ENCODE results near the gene CLEC16A.
"Not testable (repeated sequence)": the region's sequence is repeated elsewhere in the genome, so short reads cannot be mapped to it uniquely, and the experiment has no call there.

The CLEC16A gene

DNA sequence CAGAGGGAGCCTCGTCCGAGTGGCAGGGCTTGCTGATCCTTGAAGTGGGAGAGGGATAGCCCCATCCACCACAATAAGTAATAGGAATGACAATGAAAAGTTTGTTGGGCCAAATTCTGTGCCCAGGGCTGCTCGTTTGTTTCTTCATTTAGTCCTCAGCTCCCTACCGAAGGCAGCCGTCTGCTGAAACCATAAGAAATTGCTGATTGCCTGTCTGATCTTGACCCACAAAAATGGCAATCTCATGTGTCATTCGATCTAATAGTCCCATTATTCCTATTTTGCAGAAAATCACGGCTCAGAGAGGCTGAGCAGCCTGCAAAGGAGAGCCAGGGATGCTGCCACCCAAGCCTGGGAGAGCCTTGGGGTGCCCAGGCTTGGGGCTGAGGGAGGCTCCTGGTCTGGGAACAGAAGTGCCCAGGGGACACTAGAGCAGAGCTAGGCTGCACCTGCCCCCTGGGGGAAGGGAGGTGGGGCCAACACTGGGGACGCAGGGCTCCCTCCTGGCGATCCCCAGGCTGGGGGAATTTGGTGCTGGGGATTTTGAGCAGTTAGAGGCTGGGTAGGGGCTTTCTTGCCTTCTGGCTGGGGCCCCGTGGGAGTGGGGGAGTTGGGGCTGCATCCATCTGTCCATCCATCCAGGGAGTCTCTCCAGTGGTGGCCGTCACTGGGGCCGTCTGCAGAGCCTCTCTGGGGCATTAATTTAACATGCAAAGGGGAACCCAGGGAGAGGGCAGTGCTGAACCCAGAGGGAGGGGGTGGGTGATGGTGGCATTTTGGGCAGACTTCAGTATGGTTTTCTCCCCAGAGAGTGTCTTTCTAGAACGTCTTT, 258.1 kb downstream of the CLEC16A start:
- DNase-seq (ENCODE audit: low read depth in 2 of 2), result no peak

DNA sequence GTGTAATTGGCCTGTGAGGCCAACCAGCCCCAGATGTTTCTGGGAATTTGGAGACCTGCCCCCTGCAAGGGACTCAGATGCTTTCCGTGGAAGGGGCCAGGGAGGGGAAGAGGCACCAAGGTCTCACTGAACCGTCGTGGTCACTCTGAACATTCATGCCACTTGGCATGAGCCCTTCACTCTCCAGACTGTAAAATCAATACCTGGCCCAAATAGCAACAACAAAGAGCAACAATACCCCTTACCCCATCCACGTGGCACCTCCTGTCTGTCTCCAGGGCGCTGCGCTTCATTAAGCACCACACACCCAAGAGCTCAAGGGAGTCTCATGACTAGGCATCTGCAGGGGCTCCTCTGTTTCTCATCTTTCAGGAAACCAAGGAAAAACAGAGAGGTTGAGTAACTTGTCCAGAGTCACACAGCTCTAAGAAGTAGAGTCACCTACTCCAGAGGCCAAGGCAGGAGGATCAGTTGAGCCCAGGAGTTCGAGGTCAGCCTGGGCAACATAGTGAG, 258.8 kb downstream of the CLEC16A start:
- DNase-seq (ENCODE audit: low read depth in 2 of 2), result no peak

DNA sequence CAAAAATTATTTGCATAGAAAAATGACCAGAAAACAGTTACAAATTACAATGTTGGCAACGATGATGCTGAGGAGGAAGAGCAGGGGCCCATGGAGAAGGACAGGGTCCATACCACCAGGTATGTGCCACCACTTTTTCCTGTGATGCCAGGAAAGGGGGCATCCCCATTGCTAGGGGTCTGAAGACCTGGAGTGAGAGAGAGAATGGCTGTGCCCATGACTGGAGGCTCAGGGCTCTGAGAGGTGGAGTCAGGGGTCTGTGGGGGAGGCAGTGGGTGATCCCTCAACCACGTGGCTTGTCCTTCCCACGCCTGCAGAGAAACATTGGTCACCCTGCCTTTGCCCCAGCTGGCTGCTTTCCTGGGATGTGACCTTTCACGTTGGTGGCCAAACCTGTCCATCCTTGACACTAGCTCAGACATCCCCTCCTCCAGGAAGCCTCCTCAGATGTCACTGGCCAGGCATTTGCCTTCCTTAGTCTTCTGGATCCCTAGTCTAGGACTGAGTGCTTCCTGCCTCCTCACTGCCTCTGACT, 260.2 kb downstream of the CLEC16A start:
- DNase-seq (ENCODE audit: low read depth in 2 of 2), result no peak

DNA sequence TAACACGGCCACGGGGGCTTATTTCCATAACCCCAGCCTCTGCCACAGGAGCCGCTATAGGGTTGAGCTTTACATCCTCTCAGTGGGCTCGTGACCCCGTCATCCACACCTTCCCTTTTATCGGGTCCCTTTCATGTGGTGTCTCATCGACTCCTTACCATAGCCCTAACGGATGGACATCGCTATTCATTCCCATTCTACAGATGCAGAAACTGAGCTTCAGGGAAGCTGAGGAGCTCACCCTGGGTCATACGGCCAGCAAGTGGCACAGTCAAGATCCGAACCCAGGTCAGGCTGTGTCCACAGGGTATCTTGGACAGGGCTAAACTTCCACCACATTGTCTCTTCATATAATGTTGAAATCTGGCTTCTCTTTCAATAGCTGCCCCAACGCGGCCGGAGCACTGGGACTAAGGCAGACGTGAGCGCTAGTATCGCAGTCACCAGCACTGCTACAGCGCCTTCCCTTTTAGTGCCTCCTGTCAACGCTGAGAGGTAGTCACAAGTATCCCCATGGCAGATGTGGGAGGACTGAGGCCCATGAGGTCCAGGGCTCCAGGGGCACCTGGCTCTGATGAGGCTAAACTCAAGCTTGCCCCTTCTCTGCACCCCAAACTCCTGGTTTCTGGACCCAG, 260.8 kb downstream of the CLEC16A start:
- DNase-seq (ENCODE audit: low read depth in 2 of 2), result no peak

DNA sequence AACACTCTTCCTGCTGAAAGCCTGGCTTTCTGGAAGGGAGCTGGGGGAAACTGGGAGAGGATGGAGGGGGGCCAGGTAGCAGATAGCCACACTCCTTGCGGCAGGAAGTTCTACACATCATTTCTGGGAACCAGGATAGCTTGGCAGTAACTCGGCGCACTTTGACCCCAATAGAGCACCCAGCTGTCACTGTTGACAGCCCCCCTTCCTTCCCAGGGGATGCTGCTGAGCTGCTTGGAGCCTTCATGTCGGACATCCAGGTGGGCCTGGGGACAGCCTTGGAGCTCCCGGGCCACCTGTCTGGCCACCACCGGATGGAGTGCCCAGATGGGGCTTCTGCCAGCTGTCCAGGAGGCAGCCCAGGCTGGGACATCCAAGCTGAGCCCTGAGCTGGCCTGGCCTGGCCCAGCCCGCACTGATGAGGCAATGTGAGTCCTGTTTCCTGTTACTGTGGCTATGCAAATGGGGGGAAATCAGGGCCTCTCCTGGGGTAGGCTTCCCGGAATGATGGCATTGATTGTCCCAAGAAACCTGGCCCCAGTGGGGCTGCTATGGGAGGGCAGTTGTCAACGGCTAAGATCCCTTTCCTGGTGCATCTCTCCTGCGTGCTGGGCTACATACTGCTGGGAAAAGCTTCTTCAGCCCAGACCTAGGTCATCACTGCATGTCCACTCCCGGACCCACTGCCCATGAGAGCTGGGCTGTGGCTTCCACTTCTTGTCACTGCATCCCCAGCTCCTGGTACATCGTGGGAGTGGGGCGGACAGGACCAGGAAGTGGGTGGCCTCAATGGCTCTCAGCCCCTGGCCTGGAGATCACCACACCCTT, 261.6 kb downstream of the CLEC16A start:
- no peak for DNase-seq (ENCODE audit: low read depth in 2 of 2)

DNA sequence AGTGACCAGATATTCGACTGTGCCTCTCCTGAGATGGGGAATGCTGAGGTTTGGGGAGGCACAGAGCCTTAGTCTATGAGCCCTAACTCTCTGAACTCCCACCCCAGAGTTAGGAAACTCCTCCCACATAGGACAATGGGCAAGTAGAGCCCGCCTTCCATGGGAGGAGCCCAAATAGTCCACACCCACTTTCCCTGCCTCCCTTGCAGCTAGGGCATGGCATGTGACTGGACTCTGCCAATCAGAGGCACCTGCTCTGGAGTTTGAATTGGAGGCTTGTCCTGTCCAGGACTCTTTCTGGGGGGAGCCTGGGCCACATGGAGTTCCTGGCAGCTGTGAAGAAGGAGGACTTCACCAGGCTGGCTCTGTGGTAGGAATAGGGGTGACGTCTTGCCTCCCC, 263.3 kb downstream of the CLEC16A start:
- no peak for DNase-seq (ENCODE audit: low read depth in 2 of 2)

DNA sequence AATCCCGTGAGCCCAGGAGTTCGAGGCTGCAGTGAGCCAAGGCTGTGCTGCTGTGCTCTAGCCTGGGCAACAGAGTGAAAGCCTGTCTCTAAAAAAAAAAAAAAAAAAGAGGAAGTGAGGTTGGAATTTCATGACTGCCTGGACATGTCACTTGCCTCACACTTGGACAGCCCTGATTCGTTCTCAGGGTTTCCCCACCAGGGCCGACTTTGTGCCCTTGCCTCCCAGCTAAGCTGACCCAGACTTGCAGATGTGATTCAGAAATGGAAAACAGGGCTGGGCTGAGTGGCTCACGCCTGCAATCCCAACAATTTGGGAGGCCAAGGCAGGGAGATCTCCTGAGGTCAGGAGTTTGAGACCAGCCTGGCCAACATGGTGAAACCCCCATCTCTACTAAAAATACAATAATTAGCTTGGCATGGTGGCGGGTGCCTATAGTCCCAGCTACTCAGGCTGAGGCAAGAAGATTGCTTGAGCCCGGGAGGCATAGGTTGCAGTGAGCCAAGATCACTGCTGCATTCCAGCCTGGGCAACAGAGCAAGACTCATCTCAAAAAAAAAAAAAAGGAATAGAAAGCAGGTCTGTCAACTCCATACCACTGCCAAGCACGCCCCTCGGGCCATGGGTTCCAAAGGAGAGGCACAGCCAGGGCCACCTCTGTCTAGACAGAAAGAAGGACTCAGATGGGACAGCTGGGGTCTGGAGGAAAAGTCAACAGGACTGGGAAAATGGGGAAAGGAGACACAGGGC, 264.7 kb downstream of the CLEC16A start:
- no peak for DNase-seq (ENCODE audit: low read depth in 2 of 2)

DNA sequence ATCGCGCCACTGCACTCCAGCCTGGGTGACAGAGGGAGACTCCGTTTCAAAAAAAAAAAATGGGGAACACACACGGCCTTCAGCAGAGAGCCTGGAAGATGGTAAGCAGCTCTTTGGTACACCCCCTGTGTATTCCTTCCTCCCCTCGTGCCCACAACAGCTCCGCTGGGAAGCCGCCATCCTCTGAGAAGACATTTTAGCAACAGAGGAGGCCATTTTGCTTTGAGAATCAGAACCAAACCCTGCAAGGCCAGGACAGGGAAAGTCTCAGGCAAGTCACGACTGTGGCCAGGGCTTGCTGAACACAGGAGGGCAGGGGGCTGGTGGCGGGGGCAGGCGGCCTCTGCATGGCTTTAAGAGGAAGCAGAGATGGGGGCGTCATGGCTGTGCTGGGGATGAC, 265.9 kb downstream of the CLEC16A start:
- no peak for DNase-seq (ENCODE audit: low read depth in 2 of 2)

DNA sequence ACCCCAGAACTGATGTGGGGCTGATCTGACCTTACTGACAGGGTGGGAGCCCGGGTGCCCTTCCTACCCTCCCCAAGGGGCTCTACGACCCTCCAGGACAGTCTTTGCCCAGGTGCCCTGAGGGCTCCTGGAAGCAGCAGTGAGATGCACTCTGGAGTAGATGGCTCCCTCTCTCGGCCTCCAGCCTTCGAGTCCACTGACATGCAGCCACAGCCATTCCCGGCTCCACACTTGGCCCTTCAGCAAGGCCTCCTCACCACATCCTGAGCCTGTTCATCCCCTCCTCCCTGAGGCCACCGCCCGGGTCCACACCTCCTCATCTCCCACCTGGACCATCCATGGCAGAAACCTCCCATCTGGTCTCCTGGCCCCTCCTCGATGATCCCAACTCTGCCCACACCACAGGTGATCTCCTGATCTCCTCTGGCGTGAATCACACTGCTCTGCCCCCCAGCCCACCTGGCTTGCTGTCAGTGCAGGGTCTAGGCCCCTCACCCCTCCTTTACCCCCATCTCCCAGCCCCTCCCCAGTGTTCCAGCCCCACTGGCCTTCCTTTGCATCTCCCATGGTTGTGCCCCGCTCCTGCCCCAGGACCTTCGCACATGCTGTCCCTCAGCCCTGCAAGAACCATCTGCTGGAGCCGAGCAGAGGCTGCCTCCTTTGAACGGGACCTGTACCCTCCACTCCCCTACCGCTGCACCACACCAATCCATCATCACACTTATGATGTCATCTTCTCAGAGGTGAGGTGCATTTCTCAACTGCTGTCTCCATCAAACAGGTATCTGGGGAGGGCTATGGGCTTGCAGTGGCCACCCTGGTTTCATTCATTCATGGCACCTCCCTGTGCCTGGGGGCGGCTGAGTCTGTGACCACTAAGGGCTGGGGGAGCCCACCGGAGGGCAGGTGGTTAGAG, 267.0 kb downstream of the CLEC16A start:
- DNase-seq (ENCODE audit: low read depth in 2 of 2), result no peak

DNA sequence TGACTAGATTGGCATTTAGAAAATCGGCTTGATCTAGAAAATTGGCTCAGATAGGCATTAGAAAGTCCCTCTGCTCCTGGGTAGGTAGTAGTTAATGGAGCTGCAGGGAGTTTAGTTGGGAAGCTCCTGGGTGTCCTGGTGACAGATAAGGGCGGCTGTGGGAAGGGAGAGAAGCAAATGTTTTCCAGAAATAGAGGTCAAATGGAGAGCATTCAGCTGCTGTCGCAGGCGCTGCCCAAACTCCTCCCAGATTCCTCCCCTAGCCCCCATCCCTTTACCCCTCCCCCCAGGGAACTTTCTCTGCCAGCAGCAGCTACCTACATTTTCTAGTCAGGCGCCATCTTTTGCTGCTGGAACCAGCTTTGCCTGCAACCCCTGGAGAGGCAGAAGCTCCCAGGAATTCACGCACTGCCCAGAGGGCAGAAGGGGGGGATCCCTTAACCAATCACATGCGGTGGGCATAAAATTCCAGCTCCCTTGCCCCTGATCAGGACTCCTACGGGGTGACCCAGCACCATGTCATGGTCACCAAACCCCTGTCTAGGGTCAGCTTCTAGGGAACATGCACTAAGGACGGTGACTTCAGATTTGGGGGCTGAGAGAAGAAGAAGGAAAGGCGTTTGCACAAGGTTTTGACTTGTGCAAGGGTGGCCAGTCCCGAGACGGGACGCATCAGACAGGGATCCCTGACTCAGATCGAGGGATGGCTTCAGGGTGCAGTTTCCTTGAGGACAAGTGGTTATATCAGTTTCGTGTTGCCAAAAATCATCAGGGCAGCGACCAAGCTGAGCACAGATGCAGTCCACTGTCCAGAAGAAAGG, 267.8 kb downstream of the CLEC16A start:
- DNase-seq (ENCODE audit: low read depth in 2 of 2), result no peak

DNA sequence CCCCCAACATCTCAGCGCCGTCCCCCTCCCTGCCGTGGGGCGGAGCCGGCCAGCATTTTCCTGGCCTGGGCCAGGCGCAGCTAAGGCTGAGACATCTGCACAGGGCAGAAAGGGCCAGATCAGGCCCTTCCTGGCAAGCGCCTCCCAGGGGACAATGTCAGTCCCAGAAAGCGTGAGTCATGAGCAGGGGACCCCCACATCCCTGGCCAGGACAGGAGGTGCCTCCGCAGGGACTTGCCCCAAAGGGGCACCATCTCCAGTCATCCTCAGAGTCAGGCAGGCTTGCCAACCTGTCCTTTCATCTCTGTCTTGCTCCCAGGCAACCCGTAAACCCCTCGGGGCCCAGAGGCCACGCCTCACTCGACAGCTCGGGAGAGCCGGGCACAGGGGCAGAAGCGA, 268.4 kb downstream of the CLEC16A start:
- no peak for DNase-seq (ENCODE audit: low read depth in 2 of 2)

DNA sequence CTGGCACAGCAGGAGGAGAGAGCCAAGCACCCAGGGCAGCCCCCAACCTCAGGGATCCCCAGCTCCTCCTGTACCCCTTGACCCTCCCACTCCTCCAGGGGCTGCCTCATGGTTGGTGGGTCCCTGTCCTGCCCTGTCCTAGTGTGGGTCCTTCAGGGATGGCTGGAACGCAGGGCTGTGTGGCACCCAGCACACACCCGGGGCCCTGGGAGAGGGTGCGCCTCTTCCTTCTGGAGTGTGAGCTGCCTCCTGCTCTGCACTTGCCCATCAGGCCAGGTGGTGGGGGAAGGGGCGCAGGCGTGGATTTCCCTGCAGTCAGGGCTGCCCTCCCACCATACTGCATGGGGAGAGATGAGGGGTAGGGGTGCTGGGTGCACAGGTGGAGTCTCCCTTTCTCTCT, 269.0 kb downstream of the CLEC16A start:
- no peak for DNase-seq (ENCODE audit: low read depth in 2 of 2)

DNA sequence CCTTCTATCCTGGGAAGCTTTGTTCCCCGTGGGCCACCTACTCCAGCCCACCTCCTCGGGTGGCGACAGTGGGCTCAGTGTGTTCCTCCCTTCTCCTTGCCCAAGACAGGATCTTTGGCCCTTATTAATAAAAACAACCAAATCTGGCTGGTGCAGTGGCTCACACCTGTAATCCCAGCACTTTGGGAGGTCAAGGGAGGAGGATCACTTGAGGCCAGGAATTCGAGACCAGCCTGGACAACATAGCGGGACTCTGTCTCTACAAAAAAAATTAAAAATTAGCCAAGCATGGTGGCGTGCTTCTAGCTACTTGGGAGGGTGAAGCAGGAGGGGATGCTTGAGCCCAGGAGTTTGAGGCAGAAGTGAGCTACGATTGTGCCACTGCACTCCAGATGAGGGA, 269.4 kb downstream of the CLEC16A start:
- no peak for DNase-seq (ENCODE audit: low read depth in 2 of 2)

DNA sequence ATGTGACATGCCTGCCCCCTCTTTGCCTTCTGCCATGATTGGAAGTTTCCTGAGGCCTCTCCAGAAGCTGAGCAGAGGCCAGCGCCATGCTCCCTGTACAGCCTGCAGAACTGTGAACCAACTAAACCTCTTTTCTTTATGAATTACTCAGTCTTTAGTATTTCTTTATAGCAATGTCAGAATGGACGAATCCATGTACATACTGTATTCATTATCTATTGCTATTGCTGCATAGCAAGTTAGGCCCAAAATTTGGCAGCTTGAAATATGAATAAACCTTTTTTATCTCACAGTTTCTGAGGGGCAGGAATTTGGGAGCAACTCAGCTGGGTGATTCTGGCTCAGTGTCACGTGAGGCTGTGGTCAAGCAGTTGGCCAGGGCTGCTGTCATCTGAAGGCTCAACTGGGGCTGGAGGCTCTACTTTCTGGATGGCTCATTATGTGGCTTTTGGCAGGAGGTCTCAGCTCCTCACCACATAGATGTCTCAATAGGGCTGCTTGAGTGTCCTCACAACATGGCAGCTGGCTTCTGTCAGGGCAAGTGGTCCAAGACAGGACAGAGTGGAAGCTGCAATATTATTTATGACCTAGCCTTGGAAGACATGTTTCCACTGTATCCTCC, 271.7 kb downstream of the CLEC16A start:
- DNase-seq (ENCODE audit: low read depth in 2 of 2), result no peak

DNA sequence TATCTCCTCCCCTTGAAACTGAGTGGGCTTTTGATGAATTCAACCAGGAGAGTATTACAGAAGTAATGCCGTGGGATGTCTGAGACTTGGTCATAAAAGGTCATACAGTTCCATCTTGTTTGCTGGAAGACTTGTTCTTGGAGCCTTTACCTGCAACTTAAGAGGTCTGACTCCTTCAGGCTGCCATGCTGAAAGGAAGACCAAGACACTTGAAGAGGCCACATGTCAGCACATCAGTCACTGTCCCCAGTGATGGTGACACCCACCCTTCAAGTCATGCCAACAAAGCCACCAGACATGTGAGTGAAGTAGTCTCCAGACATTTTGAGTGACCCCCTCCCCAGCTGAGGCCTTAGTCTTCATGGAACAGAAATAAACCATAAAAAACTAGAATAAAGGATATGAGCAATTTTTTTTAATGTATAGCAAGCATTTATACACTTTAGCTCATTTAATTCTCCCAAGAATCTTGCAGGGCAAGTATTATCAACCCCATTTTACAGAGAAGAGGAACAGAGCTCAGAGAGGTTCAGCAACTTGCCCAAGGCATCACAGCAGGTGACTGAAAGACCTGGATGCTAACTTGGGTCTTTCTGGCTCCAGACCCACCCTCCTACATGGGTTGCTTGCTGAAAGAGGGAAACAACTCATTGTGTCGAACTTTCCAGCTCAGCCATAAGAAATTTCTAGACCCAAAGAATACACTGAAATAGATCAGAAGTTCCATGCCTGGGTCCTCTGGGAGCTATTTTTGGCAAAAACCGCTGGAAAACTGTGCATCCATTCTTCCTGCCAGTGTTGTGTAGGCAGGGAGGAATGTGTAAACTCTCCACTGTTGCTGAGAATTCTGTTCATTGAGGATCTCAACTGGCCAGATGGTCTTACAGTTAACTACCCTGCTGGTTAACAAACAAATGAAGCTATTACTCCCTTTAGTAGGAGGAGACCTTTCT, 273.6 kb downstream of the CLEC16A start:
- DNase-seq (ENCODE audit: low read depth in 2 of 2), result no peak

DNA sequence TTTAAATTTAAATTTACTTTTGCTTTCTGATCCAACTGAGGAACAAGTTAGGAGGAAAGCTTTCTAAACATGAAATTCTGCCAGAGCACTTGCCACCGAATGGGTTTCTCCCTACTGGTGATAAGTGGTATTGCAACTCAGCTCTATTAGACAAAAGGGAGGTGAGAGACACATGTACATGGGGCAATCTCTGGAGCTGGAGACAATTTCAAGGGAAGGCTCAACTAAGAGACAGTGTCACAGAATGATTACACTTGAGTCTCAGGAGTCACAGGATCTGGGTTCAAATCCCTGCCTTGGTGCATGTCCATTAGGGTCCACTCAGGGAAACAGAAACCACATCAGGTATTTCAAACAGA, 274.2 kb downstream of the CLEC16A start:
- DNase-seq (ENCODE audit: low read depth in 2 of 2), result no peak

DNA sequence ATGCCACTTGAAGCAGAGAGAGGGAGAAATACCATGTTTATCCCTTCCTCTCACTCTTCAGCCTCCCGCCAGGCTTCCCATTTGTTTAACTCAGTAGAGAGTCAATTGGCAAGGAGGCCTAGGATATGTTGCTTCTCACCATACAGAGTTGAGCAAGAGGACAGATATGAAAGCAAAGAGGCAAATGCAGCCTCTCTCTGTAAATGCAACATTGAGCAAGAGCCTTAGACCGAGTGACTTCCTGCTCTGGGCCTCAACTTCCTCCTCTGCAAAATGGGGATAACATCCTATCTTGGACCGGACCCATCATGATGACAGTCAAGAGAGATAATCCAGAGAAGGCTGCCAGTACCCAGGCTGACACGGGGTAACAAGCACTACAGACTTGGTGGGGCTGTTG, 274.8 kb downstream of the CLEC16A start:
- DNase-seq (ENCODE audit: low read depth in 2 of 2), result no peak

DNA sequence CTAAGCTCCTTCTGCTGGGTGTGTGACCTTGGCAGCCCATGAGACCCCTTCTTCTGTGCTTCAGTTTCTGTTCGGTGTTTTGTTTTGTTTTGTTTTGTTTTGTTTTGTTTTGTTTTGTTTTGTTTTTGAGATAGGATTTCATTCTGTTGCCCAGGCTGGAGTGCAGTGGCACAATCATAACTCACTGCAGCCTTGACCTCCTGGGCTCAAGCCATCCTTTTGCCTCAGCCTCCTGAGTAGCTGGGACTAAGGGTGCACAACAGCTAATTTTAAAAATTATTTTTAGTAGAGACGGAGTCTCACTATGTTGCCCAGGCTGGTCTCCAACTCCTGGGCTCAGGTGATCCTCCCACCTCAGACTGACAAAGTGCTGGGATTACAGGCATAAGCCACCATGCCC, 276.1 kb downstream of the CLEC16A start:
- not testable (repeated sequence) for DNase-seq (ENCODE audit: low read depth in 2 of 2)
